GM18520 (cell line): ENCODE measurements around the gene DIAPH2.

Experiments
- ATAC-seq: cut with Tn5 transposase; IDR thresholded peaks from one replicate; pipeline ENCODE4 v1.9.1; 2021; ENCODE audit not compliant: unreplicated experiment

DIAPH2 gene

DNA sequence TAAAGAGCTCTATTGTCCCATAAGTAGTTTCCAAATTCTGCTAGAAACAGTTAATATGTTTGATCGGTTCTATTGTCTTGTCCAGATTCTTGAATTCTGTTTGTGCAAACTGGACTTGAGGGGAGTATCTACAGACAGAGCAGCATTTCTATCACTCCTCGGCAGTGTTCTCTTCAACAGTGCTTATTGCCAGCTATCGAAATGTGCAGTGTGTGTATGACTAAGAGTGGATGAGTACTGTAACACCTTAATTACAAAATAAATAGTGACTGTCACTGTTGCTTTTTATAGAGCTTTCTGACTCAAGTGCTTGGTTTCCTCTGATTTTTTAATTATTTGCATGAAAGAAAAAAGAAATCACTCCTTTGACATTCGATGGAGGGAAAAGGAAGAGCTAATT is 473.6 kb downstream of the DIAPH2 start:
- ATAC-seq: no peak

- no peak for ATAC-seq
These were observed 475.5 kb downstream of the DIAPH2 start for GRCh38 chrX:97159916-97160800.

DNA sequence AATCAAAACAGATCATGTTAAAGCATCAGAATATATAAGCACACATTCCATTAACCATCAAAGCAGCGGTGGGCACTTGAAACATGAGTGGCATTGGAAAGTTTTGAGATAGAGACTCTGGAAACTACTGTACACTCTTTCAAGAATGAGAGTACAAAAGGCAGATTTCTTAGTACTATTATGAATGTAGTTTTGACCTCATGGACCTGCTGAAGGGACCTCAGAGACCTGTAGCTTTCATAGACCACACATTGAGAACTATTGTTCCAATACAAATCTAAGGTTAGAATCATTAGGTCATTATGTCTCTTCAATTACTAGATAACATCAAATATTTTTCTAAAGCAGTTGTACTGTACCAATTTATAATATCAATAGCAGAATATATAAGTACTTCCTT is 482.7 kb downstream of the DIAPH2 start:
- no peak for ATAC-seq

DNA sequence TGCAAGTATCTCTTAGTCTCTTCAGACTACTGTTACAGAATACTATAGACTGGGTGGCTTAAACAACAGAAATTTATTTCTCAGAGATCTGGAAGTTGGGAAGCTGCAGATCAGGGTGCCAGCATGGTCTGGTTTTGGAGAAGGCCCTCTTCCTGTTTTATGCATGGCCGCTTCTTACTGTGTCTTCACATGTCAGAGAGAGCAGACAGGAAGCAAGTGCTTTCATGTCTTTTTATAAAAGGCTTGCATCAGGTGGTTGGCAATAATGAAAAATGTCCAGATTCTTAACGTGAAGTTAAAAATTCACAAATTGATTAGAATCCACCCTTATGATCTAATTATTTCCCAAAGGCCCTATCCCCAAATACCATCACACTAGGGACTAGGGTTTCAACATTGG is 484.0 kb downstream of the DIAPH2 start:
- no peak for ATAC-seq

GRCh38 chrX:97175147-97175546 is 490.5 kb downstream of the DIAPH2 start:
- ATAC-seq: no peak

- no peak for ATAC-seq
These were observed 505.0 kb downstream of the DIAPH2 start for GRCh38 chrX:97189668-97190067.

GRCh38 chrX:97199501-97199900 is 514.9 kb downstream of the DIAPH2 start:
- ATAC-seq: no peak

- ATAC-seq: no peak
These were observed 515.8 kb downstream of the DIAPH2 start for GRCh38 chrX:97200454-97200853.

DNA sequence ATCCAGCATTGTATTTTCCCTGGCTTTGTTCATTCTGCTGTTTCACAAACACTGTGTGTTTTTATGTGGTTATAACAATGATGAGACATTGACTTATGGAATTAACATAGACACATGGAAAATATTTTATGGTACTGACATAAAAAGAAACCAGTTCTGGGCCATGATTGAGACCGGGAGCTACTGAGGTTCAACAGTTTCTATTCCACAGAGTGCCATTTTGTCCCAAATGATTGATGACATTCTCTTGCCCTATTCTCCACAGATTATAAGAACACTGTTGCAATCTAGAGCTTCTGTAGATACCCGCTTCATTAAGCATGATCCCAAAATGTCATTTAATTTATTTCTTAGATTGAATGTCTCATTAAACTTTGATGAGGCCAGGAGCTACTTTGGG is 525.9 kb downstream of the DIAPH2 start:
- ATAC-seq: no peak

GRCh38 chrX:97211070-97211469 is 526.4 kb downstream of the DIAPH2 start:
- ATAC-seq: no peak

DNA sequence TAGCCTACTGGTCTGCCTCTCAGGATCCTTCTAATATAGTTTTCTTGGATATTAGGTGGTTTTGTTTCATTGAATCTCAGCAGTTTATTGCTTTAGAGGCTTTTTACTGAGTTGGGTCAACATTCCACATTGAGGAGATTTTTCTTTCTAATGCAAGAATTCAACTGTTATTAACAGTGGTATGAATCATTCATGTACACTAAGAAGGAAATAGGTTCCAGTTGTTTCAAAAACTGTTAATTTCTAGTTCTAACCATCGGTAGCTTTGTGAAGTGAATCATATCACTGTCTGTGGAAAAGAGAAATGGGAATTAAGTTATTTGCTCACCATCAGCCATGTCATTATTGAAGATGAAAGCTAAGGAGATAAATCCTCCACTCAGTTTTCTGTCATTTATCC is 530.5 kb downstream of the DIAPH2 start:
- no peak for ATAC-seq

GRCh38 chrX:97224148-97224547 is 539.5 kb downstream of the DIAPH2 start:
- no peak for ATAC-seq

DNA sequence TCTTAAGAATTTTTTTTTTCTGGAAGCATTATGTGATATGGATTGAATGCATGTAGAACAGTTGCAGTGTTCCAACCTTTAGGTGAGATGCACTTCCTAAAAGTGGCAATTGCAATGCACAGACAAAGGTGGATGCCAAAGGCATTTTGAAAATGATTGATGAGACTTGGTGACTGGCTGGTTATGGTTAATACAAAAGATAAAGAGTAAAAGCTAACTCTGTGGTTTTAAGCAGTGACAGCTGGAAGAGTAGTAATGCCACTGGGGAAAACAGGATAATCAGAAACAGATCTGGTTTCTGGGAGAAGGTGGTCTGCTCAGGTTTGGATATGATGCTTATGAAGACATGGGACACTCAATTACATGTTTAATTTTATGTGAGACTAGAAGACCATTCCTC is 544.7 kb downstream of the DIAPH2 start:
- ATAC-seq: no peak

- ATAC-seq: no peak
These were observed 546.3 kb downstream of the DIAPH2 start for GRCh38 chrX:97230948-97231347.

DNA sequence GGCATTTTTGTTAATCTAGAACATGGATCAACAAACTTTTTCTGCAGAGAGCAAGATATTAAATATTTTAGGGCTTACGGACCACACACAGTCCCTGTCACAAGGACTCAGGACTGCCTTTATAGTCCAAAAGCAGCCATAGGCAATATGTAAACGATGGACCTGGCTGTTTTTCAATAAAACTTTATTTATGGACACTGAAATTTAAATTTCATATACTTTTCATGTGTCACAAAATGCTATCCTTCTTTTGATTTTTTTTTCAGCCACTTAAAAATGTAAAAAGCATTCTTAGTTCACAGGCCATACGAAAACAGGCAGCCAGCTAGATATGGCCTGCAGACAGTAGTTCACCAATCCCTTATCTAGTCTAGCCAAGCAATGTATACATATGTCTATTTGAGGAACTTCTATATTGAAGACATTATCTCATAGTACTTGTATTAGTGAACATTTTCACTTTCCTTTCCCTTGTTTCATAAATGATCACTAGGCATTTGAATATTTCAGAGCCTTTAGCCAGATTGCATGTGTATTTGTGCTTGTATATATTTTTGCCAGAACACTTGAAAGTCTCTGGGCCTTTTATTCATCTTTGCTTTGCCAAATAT is 549.9 kb downstream of the DIAPH2 start:
- peak; percentile 100 for ATAC-seq

GRCh38 chrX:97238632-97239031 is 554.0 kb downstream of the DIAPH2 start:
- ATAC-seq: no peak

DNA sequence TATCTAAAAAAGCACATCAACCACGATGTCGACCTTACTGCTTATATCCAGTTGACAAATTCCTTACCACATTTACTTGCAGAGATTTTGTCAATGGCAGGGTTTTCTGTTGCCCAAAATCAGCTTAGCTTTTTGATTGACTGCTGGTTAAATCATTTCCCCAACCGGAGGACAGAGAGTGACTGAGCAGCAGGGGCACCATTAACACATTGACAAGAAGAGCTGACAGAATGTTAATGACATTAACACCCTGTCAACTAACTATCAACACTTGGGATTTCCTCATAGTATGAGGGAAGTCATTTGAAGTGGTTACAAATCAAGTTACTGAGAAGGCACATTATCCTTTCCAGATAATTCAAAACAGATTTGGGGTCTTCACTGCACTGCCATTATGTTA is 567.5 kb downstream of the DIAPH2 start:
- ATAC-seq: no peak

GRCh38 chrX:97260679-97261078 is 576.0 kb downstream of the DIAPH2 start:
- no peak for ATAC-seq

DNA sequence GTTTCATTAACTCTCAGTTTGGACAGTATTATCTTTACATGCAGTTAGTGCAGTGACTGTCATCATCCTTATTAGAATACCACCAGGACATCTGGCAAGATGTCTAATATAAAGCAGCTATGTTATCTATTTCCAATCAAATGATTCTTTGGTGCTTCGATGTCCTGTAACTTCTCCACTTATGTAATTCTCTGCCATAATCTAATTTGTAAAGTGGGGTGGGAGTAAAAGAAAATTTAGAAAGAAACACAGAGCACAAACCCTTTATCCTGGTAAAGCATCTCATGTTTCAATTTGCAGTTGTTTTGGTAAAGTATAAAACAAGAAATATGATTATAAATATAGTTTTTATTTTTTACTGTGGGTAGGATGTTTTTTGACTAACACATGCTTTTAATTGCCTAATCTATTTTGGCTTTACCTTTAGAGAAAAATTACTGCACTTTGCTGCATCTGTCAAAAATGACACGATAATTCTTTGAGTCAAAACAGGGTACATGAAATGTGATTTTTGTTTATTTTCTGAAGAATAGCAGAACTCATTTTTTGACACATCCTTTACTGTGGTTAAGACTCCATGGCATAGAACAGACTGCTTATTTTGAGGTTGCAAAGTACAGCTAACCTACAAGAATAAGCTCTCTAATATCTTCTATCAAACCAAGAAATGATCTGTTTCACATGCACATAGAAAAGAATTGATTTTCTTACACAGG is 581.9 kb downstream of the DIAPH2 start:
- no peak for ATAC-seq

DNA sequence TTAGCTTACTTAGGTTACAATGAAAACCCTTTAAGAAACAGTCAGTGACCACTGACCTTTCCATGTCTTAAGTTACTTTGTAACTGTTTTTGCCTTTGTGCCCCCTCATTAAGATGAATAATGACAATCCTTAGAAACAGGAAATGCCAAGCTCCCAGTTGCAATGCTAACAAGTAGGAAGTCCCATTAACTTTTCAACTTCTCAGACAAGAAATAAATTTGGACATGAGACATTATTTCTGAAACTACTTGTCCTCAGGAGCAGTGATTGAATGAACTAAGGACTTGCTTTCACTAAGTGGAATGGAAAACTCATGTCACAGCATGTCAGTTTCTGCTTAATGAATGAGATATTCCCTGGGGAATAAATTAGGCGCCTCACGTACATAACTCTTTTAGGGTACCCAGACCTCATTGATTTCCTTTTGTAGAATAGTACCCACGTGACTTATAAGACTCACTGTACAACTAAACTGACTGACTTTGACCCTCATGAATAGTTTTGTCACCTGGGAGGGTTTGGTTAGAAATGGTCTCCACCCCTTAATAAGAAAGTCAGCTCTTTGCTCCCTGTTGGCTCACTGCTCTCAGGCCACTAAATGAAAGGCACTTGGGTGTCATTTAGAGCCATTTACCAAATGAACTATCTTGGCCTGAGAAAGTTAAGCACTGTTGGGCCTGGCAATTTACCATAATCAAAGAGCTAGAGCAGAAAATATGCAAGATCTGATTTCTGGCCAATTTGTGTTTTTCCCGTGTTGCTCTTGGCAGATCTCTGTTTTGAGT is 582.9 kb downstream of the DIAPH2 start:
- ATAC-seq: no peak

- no peak for ATAC-seq
These were observed 583.6 kb downstream of the DIAPH2 start for GRCh38 chrX:97268182-97268680.
